K562 (cell line): ENCODE measurements around the gene BDH1. TPM values are rescaled to one million over a fixed set of nuclear protein-coding genes. Genes with fewer than 3 reads are reported as not detected.

Source experiments
- CBFA2T2 ChIP-seq: fragments of 450-650 bp; conservative IDR thresholded peaks from 2 replicates; pipeline ENCODE4 v1.6.1; 2017; ENCODE audit warnings: mild to moderate bottlenecking
- CBX1 ChIP-seq: sonication (generic); IDR thresholded peaks from 2 replicates; pipeline ENCODE4 v1.6.1; 2016; ENCODE audit warnings: antibody characterized with exemption, low read depth, mild to moderate bottlenecking
- GABPB1 ChIP-seq: sonication (generic); formaldehyde crosslinking; IDR thresholded peaks from 2 replicates; pipeline ENCODE4 v1.8.0; 2022; ENCODE audit warnings: mild to moderate bottlenecking, missing genetic modification reagents
- HEY1 ChIP-seq: fragments of 250-450 bp; sonication (Bioruptor Pico); IDR thresholded peaks from 2 replicates; pipeline ENCODE4 v1.5.0; 2020; ENCODE audit warnings: mild to moderate bottlenecking, moderate library complexity, borderline replicate concordance
- KDM1A ChIP-seq, 2 experiments: fragments of 450-650 bp; IDR thresholded peaks; 2 replicates each; pipeline ENCODE4 v1.6.1; 2016; ENCODE audit warnings: mild to moderate bottlenecking in 2 of 2
- SRF ChIP-seq, 2 experiments: fragments of 250-450, 450-650 bp in 1 of 2; sonication (Bioruptor Pico) in 1 of 2; sonication (generic) in 1 of 2; formaldehyde crosslinking; IDR thresholded peaks; 2 replicates each; pipeline versions ENCODE4 v1.5.0 to v1.5.1; 2020 to 2022; ENCODE audit warnings: mild to moderate bottlenecking in 1 of 2, missing genetic modification reagents in 1 of 2
- ZKSCAN1 ChIP-seq: fragments of 150-350 bp; IDR thresholded peaks from 2 replicates; pipeline ENCODE4 v1.6.1; 2016; ENCODE audit warnings: low read depth, low read length
- ZNF507 ChIP-seq: conservative IDR thresholded peaks from 2 replicates; pipeline ENCODE4 v1.6.1; 2017; ENCODE audit warnings: missing genetic modification characterization, missing compliant biosample characterization
- ZNF583 ChIP-seq: fragments of 250-450 bp; sonication (Bioruptor Pico); IDR thresholded peaks from 2 replicates; pipeline ENCODE4 v1.4.0; 2020
- polyA plus RNA-seq, 8 experiments: library from polyadenylated mRNA; depleted of rRNA in 4 of 8; stranded (reverse) in 5 of 8; unstranded in 3 of 8; fragments of >200 nt; fragmentation: Nextera tagmentation in 2 of 8; fragmentation: Illumina TruSeq in 1 of 8; extraction: Ambion mirVana in 2 of 8; extraction: Trizol in 1 of 8; gene quantifications; 2 replicates each; pipeline versions ENCODE4 v1.2.1 to v1.2.3, GENCODE V29; 2011 to 2014; ENCODE audit warnings: inconsistent platforms in 1 of 8, missing spikeins in 1 of 8
- total RNA-seq, 7 experiments: library from RNA; depleted of rRNA in 6 of 7; stranded (reverse); fragments of >200 nt in 6 of 7; fragmentation: Illumina TruSeq in 2 of 7; extraction: Trizol in 2 of 7; gene quantifications; 2 replicates each; pipeline versions ENCODE4 v1.2.1 to v1.2.3, GENCODE V29; 2011 to 2021; ENCODE audit warnings: low replicate concordance in 1 of 7
- TF ChIP-seq, protein P1 (sequence below), 2 experiments: fragments of 450-650 bp; IDR thresholded peaks; 2 replicates each; pipeline ENCODE4 v1.6.1; 2016; ENCODE audit warnings: mild to moderate bottlenecking in 2 of 2, borderline replicate concordance in 1 of 2, low read depth in 1 of 2, moderate library complexity in 1 of 2
- TF ChIP-seq, protein P2 (sequence below): fragments of 450-650 bp; IDR thresholded peaks from 2 replicates; pipeline ENCODE4 v1.6.1; 2016; ENCODE audit warnings: low read depth

Gene BDH1
- total and polyA plus RNA-seq, 9 of the 15 experiments (the other 6 are each of a cell fraction or from before 2014, with no cell fraction given) = 0.07 to 0.89 (median 0.12) TPM; not detected in 3

- TF ChIP-seq, protein P1, sequence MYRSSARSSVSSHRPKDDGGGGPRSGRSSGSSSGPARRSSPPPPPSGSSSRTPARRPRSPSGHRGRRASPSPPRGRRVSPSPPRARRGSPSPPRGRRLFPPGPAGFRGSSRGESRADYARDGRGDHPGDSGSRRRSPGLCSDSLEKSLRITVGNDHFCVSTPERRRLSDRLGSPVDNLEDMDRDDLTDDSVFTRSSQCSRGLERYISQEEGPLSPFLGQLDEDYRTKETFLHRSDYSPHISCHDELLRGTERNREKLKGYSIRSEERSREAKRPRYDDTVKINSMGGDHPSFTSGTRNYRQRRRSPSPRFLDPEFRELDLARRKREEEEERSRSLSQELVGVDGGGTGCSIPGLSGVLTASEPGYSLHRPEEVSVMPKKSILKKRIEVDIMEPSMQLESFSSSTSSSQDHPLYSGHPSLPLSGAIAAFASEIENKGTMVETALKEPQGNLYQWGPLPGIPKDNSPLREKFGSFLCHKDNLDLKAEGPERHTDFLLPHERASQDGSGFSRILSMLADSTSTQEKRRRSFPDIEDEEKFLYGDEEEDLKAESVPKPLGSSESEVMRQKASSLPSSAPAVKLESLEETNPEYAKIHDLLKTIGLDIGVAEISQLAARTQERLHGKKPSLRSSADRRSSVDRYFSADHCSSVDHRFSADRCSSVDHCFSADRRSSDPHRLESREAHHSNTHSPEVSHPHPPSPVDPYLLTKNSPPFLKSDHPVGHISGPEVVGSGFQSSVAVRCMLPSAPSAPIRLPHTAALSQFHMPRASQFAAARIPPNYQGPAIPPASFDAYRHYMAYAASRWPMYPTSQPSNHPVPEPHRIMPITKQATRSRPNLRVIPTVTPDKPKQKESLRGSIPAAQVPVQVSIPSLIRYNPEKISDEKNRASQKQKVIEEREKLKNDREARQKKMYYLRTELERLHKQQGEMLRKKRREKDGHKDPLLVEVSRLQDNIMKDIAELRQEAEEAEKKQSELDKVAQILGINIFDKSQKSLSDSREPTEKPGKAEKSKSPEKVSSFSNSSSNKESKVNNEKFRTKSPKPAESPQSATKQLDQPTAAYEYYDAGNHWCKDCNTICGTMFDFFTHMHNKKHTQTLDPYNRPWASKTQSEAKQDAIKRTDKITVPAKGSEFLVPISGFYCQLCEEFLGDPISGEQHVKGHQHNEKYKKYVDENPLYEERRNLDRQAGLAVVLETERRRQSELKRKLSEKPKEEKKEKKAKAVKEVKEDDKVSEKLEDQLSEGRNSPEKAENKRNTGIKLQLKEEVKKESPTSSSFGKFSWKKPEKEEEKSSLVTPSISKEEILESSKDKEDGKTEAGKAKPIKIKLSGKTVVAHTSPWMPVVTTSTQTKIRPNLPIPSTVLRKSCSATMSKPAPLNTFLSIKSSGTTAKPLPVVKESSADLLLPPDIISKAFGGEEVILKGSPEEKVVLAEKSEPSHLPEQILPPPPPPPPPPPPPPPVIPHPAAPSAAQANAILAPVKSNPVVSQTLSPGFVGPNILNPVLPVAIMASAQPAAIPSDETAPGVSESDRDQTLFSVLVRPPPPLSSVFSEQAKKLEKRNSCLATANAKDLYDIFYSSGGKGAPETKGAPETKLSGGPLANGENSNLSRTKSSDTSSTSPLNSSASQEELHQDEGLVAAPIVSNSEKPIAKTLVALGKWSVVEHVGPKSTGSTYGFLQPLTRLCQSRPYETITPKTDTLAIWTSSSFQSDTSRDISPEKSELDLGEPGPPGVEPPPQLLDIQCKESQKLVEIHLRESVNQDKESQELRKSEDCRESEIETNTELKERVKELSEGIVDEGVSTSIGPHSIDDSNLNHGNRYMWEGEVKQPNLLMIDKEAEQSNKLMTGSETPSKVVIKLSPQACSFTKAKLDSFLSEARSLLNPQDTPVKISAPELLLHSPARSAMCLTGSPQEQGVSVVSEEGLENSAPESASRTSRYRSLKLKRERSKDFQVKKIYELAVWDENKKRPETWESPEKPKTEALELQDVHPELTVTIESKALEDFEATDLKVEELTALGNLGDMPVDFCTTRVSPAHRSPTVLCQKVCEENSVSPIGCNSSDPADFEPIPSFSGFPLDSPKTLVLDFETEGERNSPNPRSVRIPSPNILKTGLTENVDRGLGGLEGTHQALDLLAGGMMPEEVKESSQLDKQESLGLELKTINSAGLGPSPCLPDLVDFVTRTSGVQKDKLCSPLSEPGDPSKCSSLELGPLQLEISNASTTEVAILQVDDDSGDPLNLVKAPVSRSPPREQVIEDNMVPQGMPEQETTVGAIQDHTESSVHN (IDR thresholded peaks at IDR 0.05; ENCODE audit: borderline replicate concordance in 1 of 2, low read depth in 1 of 2) = no peak
- TF ChIP-seq ZNF507 (tag) (no peak), CBFA2T2 (no peak), HEY1 (CRISPR knock-in tag) (no peak), ZKSCAN1 (no peak), ZNF583 (CRISPR knock-in tag) (no peak), GABPB1 (no peak), KDM1A (IDR thresholded peaks at IDR 0.05) (no peak), CBX1 (no peak), SRF (CRISPR knock-in tag; IDR thresholded peaks at IDR 0.05) (no peak)
- TF ChIP-seq, protein P2, sequence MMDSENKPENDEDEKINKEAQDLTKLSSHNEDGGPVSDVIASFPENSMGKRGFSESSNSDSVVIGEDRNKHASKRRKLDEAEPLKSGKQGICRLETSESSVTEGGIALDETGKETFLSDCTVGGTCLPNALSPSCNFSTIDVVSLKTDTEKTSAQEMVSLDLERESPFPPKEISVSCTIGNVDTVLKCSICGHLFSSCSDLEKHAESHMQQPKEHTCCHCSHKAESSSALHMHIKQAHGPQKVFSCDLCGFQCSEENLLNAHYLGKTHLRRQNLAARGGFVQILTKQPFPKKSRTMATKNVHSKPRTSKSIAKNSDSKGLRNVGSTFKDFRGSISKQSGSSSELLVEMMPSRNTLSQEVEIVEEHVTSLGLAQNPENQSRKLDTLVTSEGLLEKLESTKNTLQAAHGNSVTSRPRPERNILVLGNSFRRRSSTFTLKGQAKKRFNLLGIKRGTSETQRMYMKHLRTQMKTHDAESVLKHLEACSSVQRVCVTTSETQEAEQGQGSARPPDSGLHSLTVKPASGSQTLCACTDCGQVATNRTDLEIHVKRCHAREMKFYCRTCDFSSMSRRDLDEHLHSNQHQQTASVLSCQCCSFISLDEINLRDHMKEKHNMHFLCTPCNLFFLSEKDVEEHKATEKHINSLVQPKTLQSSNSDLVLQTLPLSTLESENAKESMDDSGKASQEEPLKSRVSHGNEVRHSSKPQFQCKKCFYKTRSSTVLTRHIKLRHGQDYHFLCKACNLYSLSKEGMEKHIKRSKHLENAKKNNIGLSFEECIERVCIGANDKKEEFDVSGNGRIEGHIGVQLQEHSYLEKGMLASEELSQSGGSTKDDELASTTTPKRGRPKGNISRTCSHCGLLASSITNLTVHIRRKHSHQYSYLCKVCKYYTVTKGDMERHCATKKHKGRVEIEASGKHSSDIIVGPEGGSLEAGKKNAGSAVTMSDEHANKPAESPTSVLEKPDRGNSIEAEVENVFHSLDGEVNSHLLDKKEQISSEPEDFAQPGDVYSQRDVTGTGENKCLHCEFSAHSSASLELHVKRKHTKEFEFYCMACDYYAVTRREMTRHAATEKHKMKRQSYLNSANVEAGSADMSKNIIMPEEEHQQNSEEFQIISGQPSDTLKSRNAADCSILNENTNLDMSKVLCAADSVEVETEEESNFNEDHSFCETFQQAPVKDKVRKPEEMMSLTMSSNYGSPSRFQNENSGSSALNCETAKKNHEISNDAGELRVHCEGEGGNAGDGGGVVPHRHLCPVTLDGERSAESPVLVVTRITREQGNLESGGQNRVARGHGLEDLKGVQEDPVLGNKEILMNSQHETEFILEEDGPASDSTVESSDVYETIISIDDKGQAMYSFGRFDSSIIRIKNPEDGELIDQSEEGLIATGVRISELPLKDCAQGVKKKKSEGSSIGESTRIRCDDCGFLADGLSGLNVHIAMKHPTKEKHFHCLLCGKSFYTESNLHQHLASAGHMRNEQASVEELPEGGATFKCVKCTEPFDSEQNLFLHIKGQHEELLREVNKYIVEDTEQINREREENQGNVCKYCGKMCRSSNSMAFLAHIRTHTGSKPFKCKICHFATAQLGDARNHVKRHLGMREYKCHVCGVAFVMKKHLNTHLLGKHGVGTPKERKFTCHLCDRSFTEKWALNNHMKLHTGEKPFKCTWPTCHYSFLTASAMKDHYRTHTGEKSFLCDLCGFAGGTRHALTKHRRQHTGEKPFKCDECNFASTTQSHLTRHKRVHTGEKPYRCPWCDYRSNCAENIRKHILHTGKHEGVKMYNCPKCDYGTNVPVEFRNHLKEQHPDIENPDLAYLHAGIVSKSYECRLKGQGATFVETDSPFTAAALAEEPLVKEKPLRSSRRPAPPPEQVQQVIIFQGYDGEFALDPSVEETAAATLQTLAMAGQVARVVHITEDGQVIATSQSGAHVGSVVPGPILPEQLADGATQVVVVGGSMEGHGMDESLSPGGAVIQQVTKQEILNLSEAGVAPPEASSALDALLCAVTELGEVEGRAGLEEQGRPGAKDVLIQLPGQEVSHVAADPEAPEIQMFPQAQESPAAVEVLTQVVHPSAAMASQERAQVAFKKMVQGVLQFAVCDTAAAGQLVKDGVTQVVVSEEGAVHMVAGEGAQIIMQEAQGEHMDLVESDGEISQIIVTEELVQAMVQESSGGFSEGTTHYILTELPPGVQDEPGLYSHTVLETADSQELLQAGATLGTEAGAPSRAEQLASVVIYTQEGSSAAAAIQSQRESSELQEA = no peak
Measured at GRCh38 chr3:197512691-197513571, 42.8 kb downstream of the BDH1 start (continued).
